Ishikawa (cell line): Measurements from ENCODE around the gene NUP85.

Experiments
- CEBPB ChIP-seq: IDR thresholded peaks from 2 replicates; pipeline ENCODE4 v1.6.1; 2012
- CREB1 ChIP-seq: IDR thresholded peaks from 2 replicates; pipeline ENCODE4 v1.6.1; 2012; ENCODE audit warnings: low read depth
- EGR1 ChIP-seq: IDR thresholded peaks from 2 replicates; pipeline ENCODE4 v1.6.1; 2012
- EP300 ChIP-seq: IDR thresholded peaks from 2 replicates; pipeline ENCODE4 v1.6.1; 2012; ENCODE audit warnings: borderline replicate concordance
- FOXM1 ChIP-seq: IDR thresholded peaks from 2 replicates; pipeline ENCODE4 v1.6.1; 2012; ENCODE audit warnings: low read depth, borderline replicate concordance
- NFIC ChIP-seq: IDR thresholded peaks from 2 replicates; pipeline ENCODE4 v1.6.1; 2012
- RAD21 ChIP-seq: IDR thresholded peaks from 2 replicates; pipeline ENCODE4 v1.6.1; 2012; ENCODE audit warnings: low read depth
- TAF1 ChIP-seq: IDR thresholded peaks from 2 replicates; pipeline ENCODE4 v1.6.1; 2012; ENCODE audit warnings: low read depth, mild to moderate bottlenecking
- TCF12 ChIP-seq: IDR thresholded peaks from 2 replicates; pipeline ENCODE4 v1.6.1; 2012; ENCODE audit warnings: low read depth
- YY1 ChIP-seq: IDR thresholded peaks from 2 replicates; pipeline ENCODE4 v1.6.1; 2012; ENCODE audit warnings: low read depth
- ZBTB7A ChIP-seq: IDR thresholded peaks from 2 replicates; pipeline ENCODE4 v1.6.1; 2012; ENCODE audit warnings: low read depth
- TF ChIP-seq, protein P1 (sequence below): IDR thresholded peaks from 2 replicates; pipeline ENCODE4 v1.6.1; 2012; ENCODE audit warnings: low read depth, mild to moderate bottlenecking
- TF ChIP-seq, protein P2 (sequence below): IDR thresholded peaks from 2 replicates; pipeline ENCODE4 v1.6.1; 2012
- TF ChIP-seq, protein P3 (sequence below): IDR thresholded peaks from 2 replicates; pipeline ENCODE4 v1.6.1; 2012

DNA sequence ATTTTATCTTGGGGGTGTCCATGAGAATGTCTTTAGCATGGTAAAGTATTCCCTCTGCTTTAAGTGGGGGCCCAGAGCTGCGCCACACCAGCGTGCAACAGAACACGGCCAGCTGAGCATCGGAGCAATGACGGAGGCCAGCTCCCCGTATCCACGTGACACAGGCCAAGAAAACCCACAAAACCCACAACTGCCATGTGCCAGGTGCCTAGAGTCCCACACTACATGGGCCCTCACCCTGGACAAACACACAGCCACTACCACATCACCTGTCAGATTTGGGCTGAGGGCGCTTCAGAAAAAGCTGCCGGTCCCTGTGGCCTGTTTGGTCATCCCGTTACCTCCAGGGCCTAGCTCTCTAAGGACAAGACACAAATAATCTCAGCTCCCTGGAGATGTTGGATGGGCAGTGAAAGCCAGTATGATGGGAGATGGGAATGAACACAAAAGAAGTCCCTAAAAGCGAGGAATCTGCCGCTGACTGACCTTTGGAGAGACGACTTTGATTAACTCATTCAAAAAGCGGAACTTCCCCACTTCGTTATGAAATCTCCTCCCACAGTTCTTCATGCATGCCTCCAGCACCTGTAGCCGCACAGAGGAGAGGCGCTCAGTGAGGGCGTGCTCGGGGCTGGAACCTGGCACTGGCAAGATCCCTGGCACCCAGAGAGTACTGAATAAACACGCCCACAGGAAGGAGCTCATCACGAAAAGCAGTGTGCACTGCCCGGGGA lies 38.8 kb downstream of the NUP85 start:
- TF ChIP-seq TAF1 (no peak), TCF12 (no peak), EP300 (no peak), FOXM1 (no peak), RAD21 (no peak), NFIC (no peak), CREB1 (no peak), ZBTB7A (no peak), YY1 (no peak), CEBPB (no peak), EGR1 (no peak)
- TF ChIP-seq, protein P1, sequence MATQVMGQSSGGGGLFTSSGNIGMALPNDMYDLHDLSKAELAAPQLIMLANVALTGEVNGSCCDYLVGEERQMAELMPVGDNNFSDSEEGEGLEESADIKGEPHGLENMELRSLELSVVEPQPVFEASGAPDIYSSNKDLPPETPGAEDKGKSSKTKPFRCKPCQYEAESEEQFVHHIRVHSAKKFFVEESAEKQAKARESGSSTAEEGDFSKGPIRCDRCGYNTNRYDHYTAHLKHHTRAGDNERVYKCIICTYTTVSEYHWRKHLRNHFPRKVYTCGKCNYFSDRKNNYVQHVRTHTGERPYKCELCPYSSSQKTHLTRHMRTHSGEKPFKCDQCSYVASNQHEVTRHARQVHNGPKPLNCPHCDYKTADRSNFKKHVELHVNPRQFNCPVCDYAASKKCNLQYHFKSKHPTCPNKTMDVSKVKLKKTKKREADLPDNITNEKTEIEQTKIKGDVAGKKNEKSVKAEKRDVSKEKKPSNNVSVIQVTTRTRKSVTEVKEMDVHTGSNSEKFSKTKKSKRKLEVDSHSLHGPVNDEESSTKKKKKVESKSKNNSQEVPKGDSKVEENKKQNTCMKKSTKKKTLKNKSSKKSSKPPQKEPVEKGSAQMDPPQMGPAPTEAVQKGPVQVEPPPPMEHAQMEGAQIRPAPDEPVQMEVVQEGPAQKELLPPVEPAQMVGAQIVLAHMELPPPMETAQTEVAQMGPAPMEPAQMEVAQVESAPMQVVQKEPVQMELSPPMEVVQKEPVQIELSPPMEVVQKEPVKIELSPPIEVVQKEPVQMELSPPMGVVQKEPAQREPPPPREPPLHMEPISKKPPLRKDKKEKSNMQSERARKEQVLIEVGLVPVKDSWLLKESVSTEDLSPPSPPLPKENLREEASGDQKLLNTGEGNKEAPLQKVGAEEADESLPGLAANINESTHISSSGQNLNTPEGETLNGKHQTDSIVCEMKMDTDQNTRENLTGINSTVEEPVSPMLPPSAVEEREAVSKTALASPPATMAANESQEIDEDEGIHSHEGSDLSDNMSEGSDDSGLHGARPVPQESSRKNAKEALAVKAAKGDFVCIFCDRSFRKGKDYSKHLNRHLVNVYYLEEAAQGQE = no peak
- TF ChIP-seq, protein P2, sequence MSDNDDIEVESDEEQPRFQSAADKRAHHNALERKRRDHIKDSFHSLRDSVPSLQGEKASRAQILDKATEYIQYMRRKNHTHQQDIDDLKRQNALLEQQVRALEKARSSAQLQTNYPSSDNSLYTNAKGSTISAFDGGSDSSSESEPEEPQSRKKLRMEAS = no peak
- TF ChIP-seq, protein P3, sequence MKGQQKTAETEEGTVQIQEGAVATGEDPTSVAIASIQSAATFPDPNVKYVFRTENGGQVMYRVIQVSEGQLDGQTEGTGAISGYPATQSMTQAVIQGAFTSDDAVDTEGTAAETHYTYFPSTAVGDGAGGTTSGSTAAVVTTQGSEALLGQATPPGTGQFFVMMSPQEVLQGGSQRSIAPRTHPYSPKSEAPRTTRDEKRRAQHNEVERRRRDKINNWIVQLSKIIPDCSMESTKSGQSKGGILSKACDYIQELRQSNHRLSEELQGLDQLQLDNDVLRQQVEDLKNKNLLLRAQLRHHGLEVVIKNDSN = no peak
